ENCODE results near the gene FLT1.

FLT1 gene

GRCh38 chr13:28421676-28422410, 73.1 kb downstream of the FLT1 start:
- no peak for DNase-seq

- no peak for DNase-seq
These were observed 74.2 kb downstream of the FLT1 start for GRCh38 chr13:28420704-28421103.

GRCh38 chr13:28415994-28416421, 78.9 kb downstream of the FLT1 start:
- DNase-seq = peak; percentile 2

- DNase-seq = no peak
These were observed 80.9 kb downstream of the FLT1 start for GRCh38 chr13:28413999-28414398.

DNA sequence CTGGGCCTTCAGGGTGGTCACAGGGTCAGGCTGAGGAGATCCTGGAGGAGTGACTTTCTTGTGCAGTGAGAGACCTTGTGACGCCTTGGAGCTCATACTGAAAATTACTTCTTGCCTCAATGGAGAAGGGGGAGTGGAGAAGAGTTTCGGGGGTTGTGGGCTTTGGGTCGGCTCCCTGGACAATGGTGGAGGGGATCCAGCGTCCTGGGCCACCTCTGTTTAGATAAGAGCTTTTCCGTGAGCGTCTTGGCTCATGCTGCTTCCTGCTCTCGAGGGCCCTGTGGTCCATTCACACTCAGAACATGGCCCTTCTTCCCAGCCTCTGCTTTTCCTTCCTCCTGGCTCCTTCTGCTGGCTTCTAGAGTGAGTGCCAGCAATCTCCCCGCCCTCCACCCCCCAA, 81.9 kb downstream of the FLT1 start:
- no peak for DNase-seq

GRCh38 chr13:28411831-28412353, 83.0 kb downstream of the FLT1 start:
- DNase-seq = no peak

DNA sequence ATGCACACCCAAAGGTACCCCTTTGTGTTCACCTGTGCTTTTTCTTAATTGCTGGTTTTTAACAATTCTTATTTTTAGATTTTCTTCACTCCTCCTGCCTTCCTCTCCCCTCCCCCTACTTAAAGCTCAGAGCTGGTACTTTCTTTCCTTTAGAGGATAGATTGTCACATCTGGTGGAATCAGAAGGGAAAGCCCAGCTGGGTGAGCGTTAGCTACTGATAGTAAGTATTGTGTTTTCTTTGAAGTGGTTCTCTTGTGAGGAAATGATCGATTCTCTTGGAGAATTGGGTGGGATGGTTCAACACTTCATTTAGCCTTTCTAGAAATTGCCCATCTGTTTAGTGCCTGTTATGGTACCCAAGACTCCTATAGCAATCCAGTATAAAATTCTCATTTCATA, 84.8 kb downstream of the FLT1 start:
- no peak for DNase-seq

DNA sequence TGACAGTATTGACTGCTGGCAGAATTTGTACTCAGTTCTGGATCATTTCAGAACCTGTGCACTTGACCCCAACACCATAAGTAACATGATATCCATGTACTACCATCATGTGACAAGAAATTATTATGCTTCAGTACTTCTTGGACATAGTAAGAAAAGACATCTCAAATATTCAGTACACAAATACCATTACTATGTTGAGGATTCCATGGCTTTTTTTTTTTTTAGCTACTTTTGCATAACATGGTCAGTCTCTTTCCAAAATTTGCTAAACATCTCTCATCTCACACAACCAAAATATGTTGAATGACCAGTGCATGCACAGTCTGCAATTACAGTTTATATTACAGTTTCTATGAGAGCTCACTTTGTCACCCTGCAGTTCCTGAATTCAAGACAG, 85.3 kb downstream of the FLT1 start:
- no peak for DNase-seq

- no peak for DNase-seq
These were observed 86.1 kb downstream of the FLT1 start for GRCh38 chr13:28408863-28409262.

DNA sequence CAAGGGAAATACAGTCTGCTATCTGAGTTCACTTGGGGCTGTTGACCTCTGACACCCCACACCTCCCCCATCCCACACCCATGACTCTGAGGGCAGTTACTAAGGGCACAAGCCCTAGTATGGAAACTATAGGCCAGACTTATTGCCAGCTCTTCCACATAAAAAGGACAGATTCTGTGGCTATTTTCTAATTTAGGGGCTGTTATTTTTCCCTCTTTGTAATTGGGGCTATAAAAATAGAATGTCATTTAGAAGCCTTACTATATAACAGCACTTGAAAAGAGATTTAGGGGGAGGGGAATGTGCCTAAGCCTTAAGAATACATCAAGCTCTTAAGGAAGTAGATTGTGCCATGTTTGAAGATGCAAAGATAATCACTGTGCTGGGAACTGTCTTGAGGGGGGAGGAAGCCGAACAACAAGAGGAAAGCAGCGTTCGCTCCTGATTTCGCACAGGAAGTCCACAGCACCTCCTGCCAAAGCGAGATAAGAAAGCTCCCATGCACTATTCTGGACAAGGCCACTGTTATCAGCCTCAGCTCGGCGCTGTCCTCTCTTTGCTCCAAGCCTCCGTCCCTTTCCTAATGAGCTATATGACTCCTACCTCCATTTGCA, 86.6 kb downstream of the FLT1 start:
- no peak for DNase-seq

GRCh38 chr13:28406733-28407266, 88.1 kb downstream of the FLT1 start:
- no peak for DNase-seq

GRCh38 chr13:28402057-28402381, 92.9 kb downstream of the FLT1 start:
- DNase-seq = no peak

DNA sequence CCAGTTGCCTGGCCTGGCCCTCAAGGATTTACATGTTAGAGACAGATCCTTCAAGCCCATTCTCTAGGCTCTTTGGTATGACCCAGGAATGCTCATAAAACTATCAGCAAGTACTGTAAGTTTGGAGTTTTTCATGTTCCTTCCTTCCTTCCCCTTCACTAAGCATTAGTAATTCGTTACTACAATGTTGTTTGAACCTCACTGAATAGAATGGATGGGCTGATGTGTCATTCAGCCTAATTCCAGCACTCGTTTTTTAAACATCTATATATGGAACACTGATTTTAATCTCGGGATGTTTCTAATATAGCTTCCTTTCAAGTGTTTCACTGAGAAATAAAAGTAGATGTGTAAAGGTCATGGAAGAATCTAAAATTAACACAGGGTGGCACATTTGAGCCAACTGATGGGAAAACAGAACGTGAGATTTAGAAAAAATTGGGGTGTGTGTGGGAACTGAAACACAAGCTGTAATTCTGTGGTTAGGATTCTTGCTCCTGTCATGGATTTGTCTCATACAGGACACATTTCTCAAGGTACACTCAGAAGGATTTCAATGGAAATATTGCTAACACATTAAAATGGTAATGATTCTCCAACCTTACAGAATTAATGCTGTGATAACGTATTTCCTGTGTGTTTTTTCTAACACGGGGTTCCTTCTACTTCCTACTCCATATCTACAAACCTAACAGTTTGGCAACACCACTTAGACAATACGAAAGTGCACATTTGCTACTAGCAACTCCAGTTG, 93.4 kb downstream of the FLT1 start:
- DNase-seq = peak; percentile 21

DNA sequence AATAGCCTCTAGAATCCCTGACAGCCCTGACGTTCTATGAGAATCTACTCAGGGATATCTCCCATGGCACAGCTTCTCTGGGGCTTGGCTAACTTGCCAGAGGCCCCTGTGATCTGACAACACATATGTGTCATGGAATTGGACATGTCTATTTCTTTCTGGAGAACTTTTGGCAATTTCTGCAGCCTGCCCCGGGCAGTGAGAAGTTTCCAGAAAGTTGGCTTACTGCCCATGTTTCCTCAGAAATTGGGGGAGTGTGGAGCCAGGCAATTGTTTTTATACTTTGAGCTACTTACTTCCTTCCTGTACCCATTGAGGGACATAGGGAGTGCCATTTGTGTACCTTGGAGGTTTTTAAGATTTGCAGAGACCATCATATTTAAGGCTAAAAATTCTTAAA, 98.9 kb downstream of the FLT1 start:
- DNase-seq = no peak

GRCh38 chr13:28394422-28394821, 100.5 kb downstream of the FLT1 start:
- no peak for DNase-seq

- no peak for DNase-seq
These were observed 101.9 kb downstream of the FLT1 start for GRCh38 chr13:28392896-28393505.

GRCh38 chr13:28392428-28392827, 102.5 kb downstream of the FLT1 start:
- no peak for DNase-seq

- DNase-seq = no peak
These were observed 107.0 kb downstream of the FLT1 start for GRCh38 chr13:28387740-28388501.

- no peak for DNase-seq
These were observed 109.6 kb downstream of the FLT1 start for GRCh38 chr13:28385362-28385761.

- DNase-seq = no peak
These were observed 110.1 kb downstream of the FLT1 start for GRCh38 chr13:28384789-28385188.

DNA sequence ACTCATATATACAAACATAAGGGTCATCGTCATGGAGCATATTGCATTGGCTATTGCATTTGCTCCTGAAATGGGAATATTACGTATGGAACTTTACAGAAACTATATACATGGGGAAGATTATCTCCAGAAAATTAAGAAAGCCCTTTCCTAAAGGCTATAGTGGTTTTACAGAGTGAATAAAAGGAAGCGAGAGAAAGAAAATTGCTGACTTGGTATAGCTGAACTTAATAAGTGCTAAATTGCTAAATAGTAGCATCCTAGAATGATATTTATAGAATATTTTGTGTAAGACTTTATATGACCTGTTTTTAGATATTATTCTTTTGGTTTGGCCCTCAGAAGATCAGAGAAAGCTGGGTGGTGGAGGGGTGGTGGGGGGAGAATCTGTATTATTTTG, 114.6 kb downstream of the FLT1 start:
- no peak for DNase-seq

- DNase-seq = no peak
These were observed 115.4 kb downstream of the FLT1 start for GRCh38 chr13:28379371-28380083.
